ENCODE measurements around the gene ZMYND11. TPM values are rescaled to one million over a fixed set of nuclear protein-coding genes. Genes with fewer than 3 reads are reported as not detected.

Gene ZMYND11
- total RNA-seq (2022; extraction: Qiagen RNA extraction; ENCODE audit: low read depth): 34.7 to 45.5 TPM (median 41.1 TPM) in 5 replicates

DNA sequence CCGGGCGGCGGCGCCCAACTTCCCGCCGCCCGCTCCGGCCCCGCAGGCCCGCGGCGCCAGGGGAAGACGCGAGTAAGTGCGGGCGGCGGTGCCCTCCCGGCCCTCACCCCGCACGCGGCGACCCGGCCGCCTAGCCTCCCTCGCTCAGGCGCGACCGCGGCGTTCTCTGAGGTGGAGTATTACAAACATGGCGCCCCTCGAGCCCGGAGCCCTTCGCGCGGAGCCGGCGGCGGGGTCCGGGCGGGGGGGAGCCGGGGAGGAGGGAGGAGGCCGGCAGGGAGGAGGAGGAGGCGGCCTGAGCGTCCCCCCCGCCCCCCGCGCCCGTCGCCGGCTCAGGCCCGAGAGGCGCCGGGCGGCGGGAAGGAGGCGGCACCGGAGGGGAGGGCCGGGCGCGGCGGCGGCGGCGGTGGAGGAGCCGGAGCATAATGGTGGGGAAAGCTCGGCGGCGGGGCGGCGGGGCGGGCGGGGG lies at the start of gene ZMYND11:
Gene ZMYND11 (plus strand): TSS at position 324 of the 469 bp plus-strand sequence. CDS start 44,558 bp downstream, outside the sequence.

Other genes starting within 250 kb of the ZMYND11 start
- gene TUBB8, start 86.2 kb upstream of the ZMYND11 start, total RNA-seq (2022; extraction: Qiagen RNA extraction; ENCODE audit: low read depth): 0.18 TPM in 1 of 5 replicates, not detected in the others